Muscle of leg (tissue), 11 donors: Measurements from ENCODE around the gene CEP112. TPM values are rescaled to one million over a fixed set of nuclear protein-coding genes. Genes with fewer than 3 reads are reported as not detected.

Experiments
- DNase-seq: peaks from one replicate; pipeline ENCODE4 v3.0.0; 2013
- H3K27ac ChIP-seq: one replicate; pipeline ENCODE4 v1.5.1; 2013; ENCODE audit warnings: mild to moderate bottlenecking, low read length, control low read depth
- H3K27me3 ChIP-seq: one replicate; pipeline ENCODE4 v1.6.1; 2013; ENCODE audit warnings: low read length; ENCODE audit not compliant: control insufficient read depth, insufficient read depth
- H3K36me3 ChIP-seq: one replicate; pipeline ENCODE4 v1.6.1; 2013; ENCODE audit warnings: low read length; ENCODE audit not compliant: control insufficient read depth, insufficient read depth
- H3K4me1 ChIP-seq: one replicate; pipeline ENCODE4 v1.6.1; 2013; ENCODE audit warnings: low read length; ENCODE audit not compliant: control insufficient read depth, insufficient read depth
- H3K4me3 ChIP-seq: one replicate; pipeline ENCODE4 v1.5.1; 2013; ENCODE audit warnings: low read length, control low read depth
- H3K9me3 ChIP-seq: replicated peaks from 2 replicates; pipeline ENCODE4 v1.6.1; 2013; ENCODE audit warnings: low read depth, low read length; ENCODE audit not compliant: control insufficient read depth
- WGBS: methylation state at CpG from one replicate; pipeline ENCODE4 v1.1.5; 2013; ENCODE audit warnings: missing lambda C conversion rate; ENCODE audit not compliant: insufficient coverage; 5-methylcytosine and 5-hydroxymethylcytosine counted together
- polyA plus RNA-seq, 8 donors: library from polyadenylated mRNA; unstranded; fragments of 120-200 nt; gene quantifications; one replicate each; pipeline versions ENCODE4 v1.2.1 to v1.2.3, GENCODE V29; 2013; ENCODE audit warnings: inconsistent platforms in 1 of 8, low replicate concordance in 1 of 8; ENCODE audit not compliant: insufficient read length in 8 of 8, insufficient read depth in 1 of 8
- total RNA-seq: library from RNA; stranded (reverse); fragments of 120-200 nt; gene quantifications from one replicate; pipeline ENCODE4 v1.2.4, GENCODE V29; 2013

CEP112 gene
- total and polyA plus RNA-seq, 9 donors, result 11.4 to 19.0 (median 14.8) TPM

GRCh38 chr17:65660947-65661346 is 531.0 kb downstream of the CEP112 start:
- Histone ChIP-seq H3K27me3 (no peaks in the 10 kb centered on the region), H3K27ac (no peak overlapping the region), H3K4me3 (no peak overlapping the region), H3K36me3 (peaks cover 3% of the 10 kb centered on the region), H3K4me1 (peaks cover 3% of the 10 kb centered on the region), H3K9me3 (no peaks in the 10 kb centered on the region)
- no CpG with 5 or more reads among the region's 2 CpGs for WGBS
- DNase-seq, result no peak

GRCh38 chr17:65660078-65660477 is 531.9 kb downstream of the CEP112 start:
- Histone ChIP-seq H3K27me3 (no peaks in the 10 kb centered on the region), H3K36me3 (peaks cover 3% of the 10 kb centered on the region), H3K4me3 (no peak overlapping the region), H3K4me1 (peaks cover 3% of the 10 kb centered on the region), H3K9me3 (no peaks in the 10 kb centered on the region), H3K27ac (no peak overlapping the region)
- no peak for DNase-seq
- 83% methylated on average over 1 of the region's 1 CpG for WGBS

- WGBS, result 92% methylated on average over 2 of the region's 4 CpGs
These were observed 532.4 kb downstream of the CEP112 start for GRCh38 chr17:65659512-65659911.

GRCh38 chr17:65657251-65657828 is 534.6 kb downstream of the CEP112 start:
- DNase-seq, result no peak
- peaks cover 3% of the 10 kb centered on the region for H3K36me3 ChIP-seq
- WGBS, result 90% methylated on average over 2 of the region's 2 CpGs
- H3K27me3 ChIP-seq, result no peaks in the 10 kb centered on the region
- H3K4me1 ChIP-seq, result no peaks in the 10 kb centered on the region
- H3K27ac ChIP-seq, result no peak overlapping the region
- H3K9me3 ChIP-seq, result no peaks in the 10 kb centered on the region
- H3K4me3 ChIP-seq, result no peak overlapping the region

More at GRCh38 chr17:65659512-65659911, 532.4 kb downstream of the CEP112 start:
- H3K4me1 ChIP-seq, result peaks cover 3% of the 10 kb centered on the region
- H3K9me3 ChIP-seq, result no peaks in the 10 kb centered on the region
- no peak overlapping the region for H3K4me3 ChIP-seq
- no peak overlapping the region for H3K27ac ChIP-seq
- peaks cover 3% of the 10 kb centered on the region for H3K36me3 ChIP-seq
- no peaks in the 10 kb centered on the region for H3K27me3 ChIP-seq
- no peak for DNase-seq

GRCh38 chr17:65656390-65657250 is 535.3 kb downstream of the CEP112 start:
- Histone ChIP-seq H3K4me3 (no peak overlapping the region), H3K9me3 (no peaks in the 10 kb centered on the region), H3K36me3 (peaks cover 3% of the 10 kb centered on the region), H3K27ac (no peak overlapping the region), H3K4me1 (no peaks in the 10 kb centered on the region), H3K27me3 (no peaks in the 10 kb centered on the region)
- WGBS, result no CpG with 5 or more reads among the region's 7 CpGs
- no peak for DNase-seq

- WGBS, result 100% methylated on average over 3 of the region's 3 CpGs
- peaks cover 3% of the 10 kb centered on the region for H3K36me3 ChIP-seq
- H3K9me3 ChIP-seq, result no peaks in the 10 kb centered on the region
- H3K4me1 ChIP-seq, result no peaks in the 10 kb centered on the region
- no peak for DNase-seq
- H3K27ac ChIP-seq, result no peak overlapping the region
- H3K4me3 ChIP-seq, result no peak overlapping the region
- H3K27me3 ChIP-seq, result no peaks in the 10 kb centered on the region
These were observed 536.2 kb downstream of the CEP112 start for GRCh38 chr17:65655706-65656105.

- no peak overlapping the region for H3K27ac ChIP-seq
- peaks cover 18% of the 10 kb centered on the region for H3K9me3 ChIP-seq
- WGBS, result no CpG with 5 or more reads among the region's 1 CpG
These were observed 547.4 kb downstream of the CEP112 start for GRCh38 chr17:65644545-65644944.

GRCh38 chr17:65638221-65638975 is 553.5 kb downstream of the CEP112 start:
- H3K4me1 ChIP-seq, result peaks cover 15% of the 10 kb centered on the region
- peak overlapping the region; percentile 67 for H3K27ac ChIP-seq
- H3K27me3 ChIP-seq, result no peaks in the 10 kb centered on the region
- no peak overlapping the region for H3K4me3 ChIP-seq
- no peaks in the 10 kb centered on the region for H3K36me3 ChIP-seq
- H3K9me3 ChIP-seq, result peaks cover 3% of the 10 kb centered on the region
- DNase-seq, result peak; percentile 84
- 31% methylated on average over 5 of the region's 9 CpGs for WGBS

More at GRCh38 chr17:65644545-65644944, 547.4 kb downstream of the CEP112 start:
- Histone ChIP-seq H3K4me1 (no peaks in the 10 kb centered on the region), H3K36me3 (peaks cover 3% of the 10 kb centered on the region), H3K4me3 (no peak overlapping the region), H3K27me3 (no peaks in the 10 kb centered on the region)
- no peak for DNase-seq

- Histone ChIP-seq H3K27ac (peak overlapping the region; percentile 14), H3K27me3 (no peaks in the 10 kb centered on the region), H3K4me3 (no peak overlapping the region), H3K9me3 (peaks cover 3% of the 10 kb centered on the region), H3K36me3 (no peaks in the 10 kb centered on the region), H3K4me1 (peaks cover 15% of the 10 kb centered on the region)
- WGBS, result 0% methylated on average over 1 of the region's 3 CpGs
- peak; percentile 70 for DNase-seq
These were observed 554.1 kb downstream of the CEP112 start for GRCh38 chr17:65637786-65638185.

- no peaks in the 10 kb centered on the region for H3K27me3 ChIP-seq
- H3K9me3 ChIP-seq, result no peaks in the 10 kb centered on the region
- H3K27ac ChIP-seq, result no peak overlapping the region
- no peak for DNase-seq
- WGBS, result no CpG with 5 or more reads among the region's 3 CpGs
- no peaks in the 10 kb centered on the region for H3K36me3 ChIP-seq
- H3K4me1 ChIP-seq, result peaks cover 15% of the 10 kb centered on the region
- H3K4me3 ChIP-seq, result no peak overlapping the region
These were observed 557.4 kb downstream of the CEP112 start for GRCh38 chr17:65634533-65634932.
